Measurements from ENCODE around the gene ALPL. TPM values are rescaled to one million over a fixed set of nuclear protein-coding genes. Genes with fewer than 3 reads are reported as not detected.
A peak's percentile ranks its signal among the peaks of the same experiment; 100 is the strongest.

Gene ALPL
- total and polyA plus RNA-seq, 9 donors, result 1.2 to 9.2 (median 3.8) TPM

DNA sequence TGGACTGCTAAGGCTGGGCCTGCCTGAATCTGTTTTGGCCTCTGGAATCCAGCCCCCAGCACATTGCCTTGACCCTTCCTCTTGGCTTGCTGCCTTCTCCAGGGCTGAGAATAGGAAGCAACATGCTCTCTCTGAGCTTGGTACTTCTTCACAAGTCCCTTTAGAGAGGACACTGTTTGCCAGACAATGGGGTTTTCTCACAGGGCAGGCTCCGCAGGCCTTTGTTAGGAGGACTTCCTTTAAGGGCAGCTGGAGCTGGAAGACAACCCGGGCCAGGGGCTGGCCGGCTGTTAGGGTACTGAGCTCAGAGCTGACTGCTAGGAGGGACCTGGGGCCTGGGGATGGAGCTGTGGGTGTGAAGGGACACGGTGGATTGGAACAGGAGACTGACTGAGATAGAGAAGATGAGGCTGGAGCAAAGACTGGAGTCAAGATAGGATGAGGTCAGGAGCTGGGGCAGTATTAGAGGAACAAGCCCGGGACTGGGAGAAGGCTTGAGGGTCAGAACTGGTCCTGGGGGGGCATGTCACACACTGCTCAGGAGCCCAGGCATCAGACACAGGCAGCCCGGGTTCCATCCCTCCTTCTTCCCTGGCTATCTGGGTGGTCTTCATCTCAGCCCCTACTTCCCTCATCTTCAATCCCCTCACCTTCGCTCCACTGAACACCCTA is 5.4 kb upstream of the ALPL start:
- DNase-seq, result peak; percentile 60 to 79 (median 72)
- Histone ChIP-seq H3K27ac (no peak overlapping the region), H3K27me3 (no peaks in the 10 kb centered on the region), H3K9me3 (no peaks in the 10 kb centered on the region), H3K36me3 (no peaks in the 10 kb centered on the region), H3K4me3 (no peak overlapping the region), H3K4me1 (ENCODE audit: insufficient read depth) (peaks cover 5% of the 10 kb centered on the region)
- WGBS, 3 donors, result 39 to 48% (median 39%) methylated on average over 7 of the region's 7 CpGs
- intact Hi-C loops (cut with DNase I), result loop anchor here in 2 of 4 donors (10.0 kb wide), 1 partner anchor 151 kb away; no protein-coding TSS in a partner anchor
- TF ChIP-seq, protein P1, sequence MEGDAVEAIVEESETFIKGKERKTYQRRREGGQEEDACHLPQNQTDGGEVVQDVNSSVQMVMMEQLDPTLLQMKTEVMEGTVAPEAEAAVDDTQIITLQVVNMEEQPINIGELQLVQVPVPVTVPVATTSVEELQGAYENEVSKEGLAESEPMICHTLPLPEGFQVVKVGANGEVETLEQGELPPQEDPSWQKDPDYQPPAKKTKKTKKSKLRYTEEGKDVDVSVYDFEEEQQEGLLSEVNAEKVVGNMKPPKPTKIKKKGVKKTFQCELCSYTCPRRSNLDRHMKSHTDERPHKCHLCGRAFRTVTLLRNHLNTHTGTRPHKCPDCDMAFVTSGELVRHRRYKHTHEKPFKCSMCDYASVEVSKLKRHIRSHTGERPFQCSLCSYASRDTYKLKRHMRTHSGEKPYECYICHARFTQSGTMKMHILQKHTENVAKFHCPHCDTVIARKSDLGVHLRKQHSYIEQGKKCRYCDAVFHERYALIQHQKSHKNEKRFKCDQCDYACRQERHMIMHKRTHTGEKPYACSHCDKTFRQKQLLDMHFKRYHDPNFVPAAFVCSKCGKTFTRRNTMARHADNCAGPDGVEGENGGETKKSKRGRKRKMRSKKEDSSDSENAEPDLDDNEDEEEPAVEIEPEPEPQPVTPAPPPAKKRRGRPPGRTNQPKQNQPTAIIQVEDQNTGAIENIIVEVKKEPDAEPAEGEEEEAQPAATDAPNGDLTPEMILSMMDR (IDR thresholded peaks at IDR 0.05), result no peak
- TF ChIP-seq EP300 (IDR thresholded peaks at IDR 0.05) (no peak), POLR2A (IDR thresholded peaks at IDR 0.05) (no peak)

DNA sequence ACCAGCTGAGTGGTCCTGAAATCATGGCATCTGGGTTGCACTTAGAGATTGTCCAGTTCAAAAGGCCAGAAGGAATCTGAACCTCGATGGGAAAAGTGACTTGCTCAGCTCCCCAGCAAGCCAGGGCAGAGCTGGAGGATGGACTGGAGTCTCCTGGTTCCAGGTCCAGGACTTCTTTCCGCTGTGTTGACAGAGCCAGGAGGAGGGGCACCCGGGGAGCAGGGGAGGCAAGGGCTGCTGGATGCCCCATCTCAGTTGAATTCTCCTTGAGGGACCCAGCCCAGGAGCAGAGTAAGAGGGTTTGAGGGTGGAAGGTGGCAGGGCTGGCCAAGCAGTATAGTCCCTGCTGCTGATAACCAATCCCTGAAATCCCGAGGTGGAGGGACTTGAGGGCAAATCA is 2.4 kb upstream of the ALPL start:
- Histone ChIP-seq H3K27me3 (no peaks in the 10 kb centered on the region), H3K36me3 (no peaks in the 10 kb centered on the region), H3K4me3 (no peak overlapping the region), H3K4me1 (ENCODE audit: insufficient read depth) (peaks cover 9% of the 10 kb centered on the region), H3K9me3 (no peaks in the 10 kb centered on the region), H3K27ac (no peak overlapping the region)
- DNase-seq, result no peak
- intact Hi-C loops (cut with DNase I), result loop anchor here in 2 of 4 donors (10.0 kb wide), 1 partner anchor 148 kb away; no protein-coding TSS in a partner anchor
- TF ChIP-seq POLR2A (IDR thresholded peaks at IDR 0.05), result no peak
- TF ChIP-seq, protein P1 (IDR thresholded peaks at IDR 0.05), result no peak
- no peak for TF ChIP-seq EP300 (IDR thresholded peaks at IDR 0.05)
- 53 to 70% (median 59%) methylated on average over 4 of the region's 4 CpGs for WGBS, 3 donors

DNA sequence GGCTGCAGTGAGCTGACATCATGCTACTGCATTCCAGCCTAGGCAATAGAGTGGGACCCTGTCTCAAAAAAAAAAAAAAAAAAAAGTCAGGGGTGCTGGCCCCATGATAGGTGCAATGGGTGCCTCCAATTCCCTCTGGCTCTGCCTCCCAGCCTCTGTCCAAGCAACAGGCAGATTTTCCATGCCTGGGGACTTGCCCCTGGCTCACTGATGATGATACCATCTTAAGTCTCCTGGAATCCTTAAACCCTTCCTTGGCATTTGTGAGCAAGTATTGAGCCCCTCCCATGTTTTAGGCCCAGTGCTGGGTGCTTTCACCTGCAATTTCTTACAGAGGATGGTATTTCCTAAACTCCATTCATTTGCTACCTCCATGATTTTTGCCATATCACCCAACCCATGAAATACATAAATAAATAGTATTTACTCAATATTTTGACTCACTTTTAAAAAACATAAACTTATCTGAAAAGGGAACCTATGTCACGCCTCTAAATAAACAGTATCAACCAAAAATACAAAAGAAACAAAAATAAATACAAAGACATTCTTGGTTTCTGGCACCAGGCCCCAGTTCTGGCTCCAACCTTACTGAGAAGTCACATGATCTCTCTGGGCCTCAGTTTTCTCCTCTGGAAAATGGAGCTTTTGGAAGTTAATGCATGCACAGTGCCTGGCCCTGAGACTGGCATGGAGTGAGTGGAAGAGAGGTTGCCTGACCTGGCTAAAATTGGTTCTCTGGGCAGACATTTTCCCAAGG is 1.5 kb upstream of the ALPL start:
- no peak overlapping the region for H3K27ac ChIP-seq
- 93 to 98% (median 94%) methylated on average over 1 of the region's 1 CpG for WGBS, 3 donors
- no peak for DNase-seq
- no peaks in the 10 kb centered on the region for H3K36me3 ChIP-seq
- H3K4me3 ChIP-seq, result no peak overlapping the region
- intact Hi-C loops (cut with DNase I), result loop anchor here in 2 of 4 donors (10.0 kb wide), 1 partner anchor 147 kb away; no protein-coding TSS in a partner anchor
- H3K9me3 ChIP-seq, result no peaks in the 10 kb centered on the region
- TF ChIP-seq POLR2A (IDR thresholded peaks at IDR 0.05) (no peak), EP300 (IDR thresholded peaks at IDR 0.05) (no peak)
- TF ChIP-seq, protein P1 (IDR thresholded peaks at IDR 0.05), result no peak
- peaks cover 9% of the 10 kb centered on the region for H3K4me1 ChIP-seq (ENCODE audit: insufficient read depth)
- H3K27me3 ChIP-seq, result no peaks in the 10 kb centered on the region

DNA sequence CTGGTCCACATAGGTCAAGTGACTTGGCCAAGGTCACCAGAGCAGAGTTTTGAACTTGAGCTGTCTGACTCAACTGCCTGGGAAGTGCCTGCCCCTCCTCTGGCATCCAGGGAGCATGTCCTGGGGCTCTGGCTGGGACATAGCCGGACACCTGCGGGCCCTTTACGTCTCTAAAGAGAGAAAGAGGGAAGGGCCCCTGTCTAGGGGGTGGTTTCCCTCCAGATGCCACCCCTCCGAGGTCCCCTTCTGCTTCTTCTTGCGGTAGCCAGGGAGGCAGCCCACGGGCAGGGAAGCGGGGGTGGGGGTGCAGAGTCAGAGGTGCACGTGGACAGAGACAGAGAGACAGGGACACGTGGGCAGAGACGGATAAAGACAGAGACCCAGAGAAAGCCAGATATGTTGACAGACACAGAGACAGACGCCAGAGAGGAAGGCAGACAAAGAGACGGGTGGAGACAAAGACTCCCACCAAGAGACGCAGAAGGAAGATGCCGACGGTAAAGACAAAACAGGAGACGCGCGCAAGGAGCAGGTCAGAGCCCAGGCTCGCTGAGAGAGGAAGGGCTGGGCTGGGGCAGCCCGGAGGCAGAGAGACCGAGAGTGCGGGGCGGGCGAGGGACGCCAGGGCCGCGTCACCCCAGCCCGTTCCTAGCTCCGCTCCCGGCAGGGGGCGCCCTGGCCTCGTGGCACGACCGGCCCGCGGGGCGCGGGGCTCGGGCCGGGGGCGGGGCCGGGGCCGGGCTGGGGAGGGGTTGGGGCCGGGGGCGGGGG is 458 bp upstream of the ALPL start:
- TF ChIP-seq, protein P1 (IDR thresholded peaks at IDR 0.05), result peak in 1 of 3 donors; percentile 43
- no peak for TF ChIP-seq EP300 (IDR thresholded peaks at IDR 0.05)
- peaks cover 9% of the 10 kb centered on the region for H3K4me1 ChIP-seq (ENCODE audit: insufficient read depth)
- H3K4me3 ChIP-seq, result no peak overlapping the region
- intact Hi-C loops (cut with DNase I), result loop anchor here in 2 of 4 donors (10.0 kb wide), 1 partner anchor 146 kb away; no protein-coding TSS in a partner anchor
- H3K36me3 ChIP-seq, result no peaks in the 10 kb centered on the region
- peak; percentile 60 to 79 (median 74) for DNase-seq
- no peaks in the 10 kb centered on the region for H3K27me3 ChIP-seq
- WGBS, 3 donors, result 10 to 17% (median 11%) methylated on average over 24 to 45 of the region's 45 CpGs
- H3K9me3 ChIP-seq, result no peaks in the 10 kb centered on the region
- H3K27ac ChIP-seq, result no peak overlapping the region

All from ovary (tissue), 9 donors.